Ishikawa (cell line): ENCODE data around the gene RPL5.

Source experiments
- CEBPB ChIP-seq: IDR thresholded peaks from 2 replicates; pipeline ENCODE4 v1.6.1; 2012
- CREB1 ChIP-seq: IDR thresholded peaks from 2 replicates; pipeline ENCODE4 v1.6.1; 2012; ENCODE audit warnings: low read depth
- EGR1 ChIP-seq: IDR thresholded peaks from 2 replicates; pipeline ENCODE4 v1.6.1; 2012
- EP300 ChIP-seq: IDR thresholded peaks from 2 replicates; pipeline ENCODE4 v1.6.1; 2012; ENCODE audit warnings: borderline replicate concordance
- FOXM1 ChIP-seq: IDR thresholded peaks from 2 replicates; pipeline ENCODE4 v1.6.1; 2012; ENCODE audit warnings: low read depth, borderline replicate concordance
- NFIC ChIP-seq: IDR thresholded peaks from 2 replicates; pipeline ENCODE4 v1.6.1; 2012
- RAD21 ChIP-seq: IDR thresholded peaks from 2 replicates; pipeline ENCODE4 v1.6.1; 2012; ENCODE audit warnings: low read depth
- TAF1 ChIP-seq: IDR thresholded peaks from 2 replicates; pipeline ENCODE4 v1.6.1; 2012; ENCODE audit warnings: low read depth, mild to moderate bottlenecking
- TCF12 ChIP-seq: IDR thresholded peaks from 2 replicates; pipeline ENCODE4 v1.6.1; 2012; ENCODE audit warnings: low read depth
- TEAD4 ChIP-seq: IDR thresholded peaks from 2 replicates; pipeline ENCODE4 v1.6.1; 2012
- USF1 ChIP-seq: IDR thresholded peaks from 2 replicates; pipeline ENCODE4 v1.6.1; 2012
- YY1 ChIP-seq: IDR thresholded peaks from 2 replicates; pipeline ENCODE4 v1.6.1; 2012; ENCODE audit warnings: low read depth
- ZBTB7A ChIP-seq: IDR thresholded peaks from 2 replicates; pipeline ENCODE4 v1.6.1; 2012; ENCODE audit warnings: low read depth
- TF ChIP-seq, protein P1 (sequence below): IDR thresholded peaks from 2 replicates; pipeline ENCODE4 v1.6.1; 2012
- TF ChIP-seq, protein P2 (sequence below): IDR thresholded peaks from 2 replicates; pipeline ENCODE4 v1.6.1; 2012; ENCODE audit warnings: low read depth, mild to moderate bottlenecking

RPL5 gene

GRCh38 chr1:92887465-92887864 lies 55.6 kb downstream of the RPL5 start:
- TF ChIP-seq EGR1 (no peak), TEAD4 (no peak), NFIC (no peak), CEBPB (no peak), RAD21 (no peak), FOXM1 (no peak), TAF1 (no peak), USF1 (no peak), YY1 (no peak), ZBTB7A (no peak), CREB1 (no peak), EP300 (no peak), TCF12 (no peak)
- TF ChIP-seq, protein P1, sequence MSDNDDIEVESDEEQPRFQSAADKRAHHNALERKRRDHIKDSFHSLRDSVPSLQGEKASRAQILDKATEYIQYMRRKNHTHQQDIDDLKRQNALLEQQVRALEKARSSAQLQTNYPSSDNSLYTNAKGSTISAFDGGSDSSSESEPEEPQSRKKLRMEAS = no peak
- TF ChIP-seq, protein P2, sequence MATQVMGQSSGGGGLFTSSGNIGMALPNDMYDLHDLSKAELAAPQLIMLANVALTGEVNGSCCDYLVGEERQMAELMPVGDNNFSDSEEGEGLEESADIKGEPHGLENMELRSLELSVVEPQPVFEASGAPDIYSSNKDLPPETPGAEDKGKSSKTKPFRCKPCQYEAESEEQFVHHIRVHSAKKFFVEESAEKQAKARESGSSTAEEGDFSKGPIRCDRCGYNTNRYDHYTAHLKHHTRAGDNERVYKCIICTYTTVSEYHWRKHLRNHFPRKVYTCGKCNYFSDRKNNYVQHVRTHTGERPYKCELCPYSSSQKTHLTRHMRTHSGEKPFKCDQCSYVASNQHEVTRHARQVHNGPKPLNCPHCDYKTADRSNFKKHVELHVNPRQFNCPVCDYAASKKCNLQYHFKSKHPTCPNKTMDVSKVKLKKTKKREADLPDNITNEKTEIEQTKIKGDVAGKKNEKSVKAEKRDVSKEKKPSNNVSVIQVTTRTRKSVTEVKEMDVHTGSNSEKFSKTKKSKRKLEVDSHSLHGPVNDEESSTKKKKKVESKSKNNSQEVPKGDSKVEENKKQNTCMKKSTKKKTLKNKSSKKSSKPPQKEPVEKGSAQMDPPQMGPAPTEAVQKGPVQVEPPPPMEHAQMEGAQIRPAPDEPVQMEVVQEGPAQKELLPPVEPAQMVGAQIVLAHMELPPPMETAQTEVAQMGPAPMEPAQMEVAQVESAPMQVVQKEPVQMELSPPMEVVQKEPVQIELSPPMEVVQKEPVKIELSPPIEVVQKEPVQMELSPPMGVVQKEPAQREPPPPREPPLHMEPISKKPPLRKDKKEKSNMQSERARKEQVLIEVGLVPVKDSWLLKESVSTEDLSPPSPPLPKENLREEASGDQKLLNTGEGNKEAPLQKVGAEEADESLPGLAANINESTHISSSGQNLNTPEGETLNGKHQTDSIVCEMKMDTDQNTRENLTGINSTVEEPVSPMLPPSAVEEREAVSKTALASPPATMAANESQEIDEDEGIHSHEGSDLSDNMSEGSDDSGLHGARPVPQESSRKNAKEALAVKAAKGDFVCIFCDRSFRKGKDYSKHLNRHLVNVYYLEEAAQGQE = no peak
